Erythroblast (primary cell): Measurements from ENCODE around the gene CKAP2.

Experiments
- GATA1 ChIP-seq: IDR thresholded peaks from 2 replicates; pipeline ENCODE4 v1.6.1; 2011; ENCODE audit warnings: low read depth, mild to moderate bottlenecking, control low read depth, low read length, moderate library complexity
- POLR2A ChIP-seq: IDR thresholded peaks from 2 replicates; pipeline ENCODE4 v1.6.1; 2011; ENCODE audit warnings: mild to moderate bottlenecking, low read length

DNA sequence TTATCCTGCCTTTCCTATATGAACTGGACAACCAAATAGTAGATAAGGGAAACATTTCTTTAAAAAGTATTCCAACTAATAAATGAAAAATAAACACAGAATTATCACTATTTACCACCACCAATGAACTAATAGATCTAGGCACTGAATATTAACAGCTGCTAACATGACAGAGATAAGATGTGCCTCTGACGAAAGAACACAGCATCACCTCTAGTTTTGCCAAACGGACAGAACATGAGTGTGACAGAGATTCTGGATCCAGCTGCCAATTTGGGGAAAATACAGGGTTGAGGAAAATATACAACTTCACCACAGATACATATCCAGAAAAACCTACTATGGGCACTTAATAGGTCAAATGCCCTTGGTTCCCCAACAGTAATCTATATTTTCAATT lies 22.8 kb upstream of the CKAP2 start:
- no peak for TF ChIP-seq POLR2A
- no peak for TF ChIP-seq GATA1
